Activated CD8-positive, alpha-beta memory T cell treated with anti-CD3 and anti-CD28 coated beads, Interleukin-2, amount 50 U/mL, for 4 hours (primary cell): ENCODE measurements around the gene SLC6A8.

Source experiments
- DNase-seq: peaks from one replicate; pipeline ENCODE4 v3.0.0-alpha.2; 2020

Gene SLC6A8

DNA sequence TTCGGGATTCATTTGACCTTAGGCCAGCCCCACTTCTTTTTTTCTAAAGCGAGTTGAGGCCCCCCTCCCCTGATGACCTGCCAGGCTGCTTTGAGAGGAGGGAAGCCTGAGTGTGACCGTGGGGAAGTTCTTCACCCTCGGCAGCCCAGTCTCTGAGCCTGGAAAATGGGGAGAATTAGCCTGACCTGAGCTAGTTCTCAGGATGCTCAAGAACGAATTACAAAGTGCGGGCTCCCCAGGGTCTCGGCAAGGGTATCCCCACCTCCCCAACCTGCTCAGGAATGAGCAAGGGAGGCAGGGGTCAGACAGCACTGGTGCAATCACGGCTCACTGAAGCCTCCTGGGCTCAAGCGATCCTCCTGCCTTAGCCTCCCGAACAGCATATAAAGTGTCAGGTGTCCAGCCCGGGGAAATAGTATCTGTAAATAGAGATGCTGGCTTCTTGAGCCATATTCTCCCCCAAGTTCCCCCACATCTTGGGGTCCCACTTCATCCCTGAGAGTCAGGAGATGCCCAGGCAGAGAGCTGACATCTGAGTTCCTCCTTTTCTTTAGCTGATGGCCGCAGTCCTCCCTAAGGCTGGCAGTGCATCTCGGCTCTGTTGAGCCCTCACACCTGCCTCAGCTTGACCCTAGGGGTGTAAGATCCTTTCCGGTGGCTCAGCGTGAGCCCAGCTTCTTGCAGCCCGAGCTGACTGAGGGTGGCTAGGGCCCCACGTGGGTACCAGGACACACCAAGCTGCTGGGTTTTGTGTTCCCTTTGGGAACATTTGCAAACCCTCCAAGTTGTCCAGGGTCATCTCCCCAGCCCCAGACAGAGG lies 39.2 kb upstream of the SLC6A8 start:
- DNase-seq, result no peak

DNA sequence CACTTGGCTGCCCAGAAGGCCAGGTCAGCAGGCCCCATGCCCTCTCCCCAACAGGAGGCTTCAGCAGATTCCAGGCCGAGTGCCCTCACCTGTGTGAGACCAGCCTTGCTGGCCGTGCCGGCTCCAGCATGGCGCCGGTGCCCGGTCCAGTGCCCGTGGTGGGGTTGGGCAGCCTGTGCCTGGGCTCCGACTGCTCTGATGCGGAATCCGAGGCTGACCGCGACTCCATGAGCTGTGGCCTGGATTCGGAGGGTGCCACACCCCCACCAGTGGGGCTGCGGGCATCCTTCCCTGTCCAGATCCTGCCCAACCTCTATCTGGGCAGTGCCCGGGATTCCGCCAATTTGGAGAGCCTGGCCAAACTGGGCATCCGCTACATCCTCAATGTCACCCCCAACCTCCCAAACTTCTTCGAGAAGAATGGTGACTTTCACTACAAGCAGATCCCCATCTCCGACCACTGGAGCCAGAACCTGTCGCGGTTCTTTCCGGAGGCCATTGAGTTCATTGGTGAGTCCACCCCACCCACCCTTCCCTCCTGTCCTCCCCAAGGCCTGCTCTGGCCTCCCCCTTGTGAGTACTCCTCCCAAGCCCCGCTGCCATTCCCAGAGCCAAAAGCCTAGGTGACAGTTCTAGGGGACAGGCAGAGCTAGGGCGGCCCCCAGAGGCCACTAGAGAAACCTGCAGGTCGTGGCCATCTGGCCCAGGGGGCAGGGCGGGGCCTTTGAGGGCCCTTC lies 38.4 kb upstream of the SLC6A8 start:
- DNase-seq, result peak; percentile 27

DNA sequence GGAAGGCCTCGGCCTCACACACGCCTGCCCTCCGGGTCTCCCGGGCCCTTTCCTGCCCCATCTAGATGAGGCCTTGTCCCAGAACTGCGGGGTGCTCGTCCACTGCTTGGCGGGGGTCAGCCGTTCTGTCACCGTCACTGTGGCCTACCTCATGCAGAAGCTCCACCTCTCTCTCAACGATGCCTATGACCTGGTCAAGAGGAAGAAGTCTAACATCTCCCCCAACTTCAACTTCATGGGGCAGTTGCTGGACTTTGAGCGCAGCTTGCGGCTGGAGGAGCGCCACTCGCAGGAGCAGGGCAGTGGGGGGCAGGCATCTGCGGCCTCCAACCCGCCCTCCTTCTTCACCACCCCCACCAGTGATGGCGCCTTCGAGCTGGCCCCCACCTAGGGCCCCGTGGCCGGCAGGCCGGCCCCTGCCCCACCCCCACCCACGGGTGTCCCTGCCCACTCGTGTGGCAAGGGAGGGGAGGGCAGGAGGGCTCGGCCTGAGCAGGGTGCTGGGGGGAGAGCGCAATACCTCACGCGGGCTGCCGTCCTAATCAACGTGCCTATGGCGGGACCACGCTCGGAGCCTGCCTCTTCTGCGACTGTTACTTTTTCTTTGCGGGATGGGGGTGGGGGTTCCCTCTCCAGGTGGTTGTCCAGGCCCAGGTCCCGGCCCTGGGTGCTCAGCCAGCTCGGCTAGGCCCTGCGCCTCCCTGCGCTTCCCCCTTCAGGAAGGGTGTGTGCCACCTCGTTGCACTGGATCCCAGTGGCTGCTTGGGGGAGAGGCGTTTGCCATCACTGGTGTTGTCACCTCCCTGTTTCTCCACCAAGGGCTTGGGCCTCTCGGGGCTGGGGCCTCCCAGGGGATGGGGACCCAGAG lies 37.6 kb upstream of the SLC6A8 start:
- DNase-seq, result no peak

DNA sequence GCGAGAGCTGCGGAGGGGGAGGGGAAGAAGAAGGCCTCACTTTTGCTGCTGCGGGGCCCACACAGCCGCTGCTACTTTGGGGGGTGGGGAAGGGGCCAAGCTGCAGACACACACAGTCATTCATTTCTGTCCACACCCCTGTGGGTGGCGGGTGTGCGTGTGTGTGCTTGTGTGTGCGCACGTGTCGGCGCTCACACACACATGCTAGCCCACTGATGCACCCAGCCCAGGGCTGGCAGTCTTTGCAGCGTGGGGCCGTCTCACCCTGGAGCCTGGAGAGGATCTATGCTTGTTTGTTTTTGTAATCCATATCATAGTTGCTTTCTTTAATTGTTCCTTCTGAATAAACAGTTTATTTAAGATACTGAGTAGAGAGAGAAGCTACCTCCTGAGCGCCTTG lies 36.8 kb upstream of the SLC6A8 start:
- DNase-seq, result no peak

DNA sequence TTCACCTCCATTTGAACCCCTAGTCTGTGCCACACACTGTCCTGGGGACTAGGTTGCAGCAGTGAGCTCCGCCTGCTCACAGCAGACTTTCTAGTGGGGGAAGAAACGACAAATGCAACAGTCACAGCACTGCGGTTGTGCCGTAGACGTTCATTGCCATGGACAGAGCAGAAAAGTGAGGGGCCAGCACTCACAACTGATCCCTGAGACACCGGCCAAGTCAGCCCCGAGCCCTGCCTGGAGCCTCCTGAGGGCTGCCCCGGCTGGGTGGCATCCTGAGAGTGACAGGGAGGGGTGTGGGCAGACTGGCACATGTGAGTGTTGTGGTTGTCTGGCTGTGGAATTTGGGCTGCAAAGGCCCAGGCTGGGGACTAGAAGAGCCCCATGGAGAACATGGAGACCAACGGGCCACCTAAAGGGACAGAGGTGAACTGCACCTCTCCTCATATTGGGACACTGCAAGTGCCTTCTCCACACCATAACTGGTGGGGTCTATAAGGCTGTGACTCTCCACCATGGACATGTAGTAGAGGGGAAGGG lies 36.1 kb upstream of the SLC6A8 start:
- peak; percentile 13 for DNase-seq

DNA sequence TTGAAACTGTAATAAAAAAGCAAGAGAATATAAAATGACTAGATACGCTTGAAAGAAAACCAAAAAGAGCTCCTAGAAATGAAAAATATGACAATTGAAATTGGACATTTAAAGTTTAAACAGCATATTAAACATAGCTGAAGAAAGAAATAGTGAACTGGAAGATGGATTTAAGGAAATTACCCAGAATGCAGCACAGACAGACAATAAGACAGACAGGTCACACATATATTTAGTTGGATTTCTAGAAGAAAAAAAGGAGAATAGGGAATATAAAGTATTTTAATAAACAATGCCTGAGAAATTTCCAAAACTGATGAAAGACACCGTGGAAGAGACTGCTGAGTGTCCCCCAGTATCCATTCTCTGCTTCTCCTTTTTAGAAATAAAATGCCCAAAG lies 34.2 kb upstream of the SLC6A8 start:
- DNase-seq, result no peak

DNA sequence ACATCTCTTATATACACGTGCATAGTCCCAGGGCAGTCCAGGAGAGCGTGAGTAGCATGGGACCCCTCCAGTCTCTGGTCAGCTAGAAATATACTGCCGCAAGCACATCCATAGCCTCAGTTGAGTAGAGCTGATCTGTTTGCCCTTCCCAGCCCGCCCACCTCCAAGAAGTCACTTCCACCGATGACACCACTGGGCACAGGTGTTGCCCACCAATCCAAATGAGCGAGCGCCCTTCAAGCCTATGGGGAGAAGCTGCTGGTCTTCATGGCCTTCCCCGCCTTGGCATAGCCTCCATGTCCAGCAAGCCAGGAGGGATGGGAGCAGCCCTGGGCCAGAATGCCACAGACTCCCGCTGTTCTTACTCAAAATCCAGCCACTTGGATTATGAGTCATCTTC lies 30.6 kb upstream of the SLC6A8 start:
- DNase-seq, result no peak

DNA sequence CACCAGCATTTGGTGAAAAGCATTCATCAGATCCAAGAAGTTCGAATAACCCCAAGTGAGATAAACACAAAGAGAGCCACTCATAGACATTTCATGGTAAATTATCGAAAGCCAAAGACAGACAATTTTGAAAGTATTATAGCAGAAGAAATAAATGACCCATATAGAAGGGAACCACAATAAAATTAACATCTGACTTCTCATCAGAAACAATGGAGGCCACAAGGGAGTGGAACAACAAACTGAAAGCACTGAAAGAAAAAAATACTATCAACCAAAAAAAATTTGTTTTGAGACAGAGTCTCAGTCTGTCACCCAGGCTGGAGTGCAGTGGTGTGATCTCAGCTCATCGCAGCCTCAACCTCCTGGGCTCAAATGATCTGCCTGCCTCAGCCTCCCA lies 28.5 kb upstream of the SLC6A8 start:
- DNase-seq, result no peak

DNA sequence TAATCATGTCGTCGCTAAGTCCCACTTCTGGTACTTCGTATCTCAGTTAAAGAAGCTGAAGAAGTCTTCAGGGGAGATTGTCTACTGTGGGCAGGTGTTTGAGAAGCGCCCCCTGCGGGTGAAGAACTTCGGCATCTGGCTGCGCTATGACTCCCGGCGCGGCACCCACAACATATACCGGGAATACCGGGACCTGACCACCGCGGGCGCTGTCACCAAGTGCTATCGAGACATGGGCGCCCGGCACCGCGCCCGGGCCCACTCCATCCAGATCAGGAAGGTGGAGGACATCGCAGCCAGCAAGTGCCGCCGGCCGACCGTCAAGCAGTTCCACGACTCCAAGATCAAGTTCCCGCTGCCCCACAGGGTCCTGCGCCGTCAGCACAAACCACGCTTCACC lies 25.5 kb upstream of the SLC6A8 start:
- peak; percentile 63 for DNase-seq

DNA sequence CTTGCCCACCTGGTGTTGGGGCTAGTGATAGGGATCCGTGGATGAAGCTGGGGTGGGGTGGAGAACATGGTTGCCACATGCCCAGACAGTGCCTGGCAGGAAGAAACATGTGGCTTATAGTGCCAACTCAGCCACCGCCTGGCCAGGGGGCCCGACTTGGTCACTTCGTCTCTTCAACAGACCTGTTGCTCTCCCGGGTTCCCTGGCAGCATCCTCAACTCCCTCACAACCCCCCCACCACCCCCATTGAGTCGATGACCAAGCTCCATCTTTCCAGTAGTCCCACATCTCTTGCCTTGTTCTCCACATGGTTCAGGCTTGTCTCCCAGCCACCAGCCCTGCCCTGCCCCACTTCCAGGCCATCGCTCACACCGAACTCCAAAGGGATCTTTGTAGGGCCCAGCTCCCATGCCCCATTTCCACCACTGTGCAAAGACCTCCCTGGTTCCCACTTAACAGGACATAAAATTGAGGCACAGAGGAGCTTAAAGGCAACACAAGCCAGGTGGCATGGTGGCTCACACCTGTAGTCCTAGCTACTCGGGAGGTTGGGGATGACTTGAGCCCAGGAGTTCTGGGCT lies 21.9 kb upstream of the SLC6A8 start:
- no peak for DNase-seq

DNA sequence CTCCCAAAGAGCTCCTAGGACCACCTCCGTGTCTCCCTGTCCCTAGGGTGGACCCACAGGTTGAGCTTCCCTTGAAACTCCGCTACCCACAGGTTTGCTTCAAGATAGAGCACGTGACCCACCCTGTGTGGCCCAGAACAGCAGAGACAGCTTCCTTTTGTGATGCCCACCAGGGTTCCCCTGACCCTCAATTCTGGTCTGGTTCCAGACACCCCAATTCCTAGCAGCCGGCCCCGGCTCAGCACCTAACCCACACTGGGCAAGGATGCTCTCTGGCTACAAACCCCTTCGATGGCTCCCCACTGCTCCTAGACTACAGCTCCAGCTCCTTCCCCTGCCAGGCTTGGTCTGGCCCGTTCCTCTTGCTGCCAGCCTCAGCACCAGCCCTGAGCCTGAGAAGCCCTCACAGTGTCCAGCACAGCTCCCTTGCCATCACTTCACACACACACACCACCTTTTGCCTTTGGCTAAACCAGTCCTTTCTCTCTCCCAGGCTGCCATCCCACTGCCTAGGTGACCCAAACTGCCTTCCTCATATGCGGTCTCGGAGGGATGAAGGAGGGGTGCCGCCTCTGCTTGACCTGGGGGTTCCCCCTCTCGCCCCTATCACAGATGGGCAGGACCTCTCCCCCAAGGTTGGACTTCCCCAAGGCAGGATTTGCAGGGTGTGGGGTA lies 20.3 kb upstream of the SLC6A8 start:
- DNase-seq, result no peak

DNA sequence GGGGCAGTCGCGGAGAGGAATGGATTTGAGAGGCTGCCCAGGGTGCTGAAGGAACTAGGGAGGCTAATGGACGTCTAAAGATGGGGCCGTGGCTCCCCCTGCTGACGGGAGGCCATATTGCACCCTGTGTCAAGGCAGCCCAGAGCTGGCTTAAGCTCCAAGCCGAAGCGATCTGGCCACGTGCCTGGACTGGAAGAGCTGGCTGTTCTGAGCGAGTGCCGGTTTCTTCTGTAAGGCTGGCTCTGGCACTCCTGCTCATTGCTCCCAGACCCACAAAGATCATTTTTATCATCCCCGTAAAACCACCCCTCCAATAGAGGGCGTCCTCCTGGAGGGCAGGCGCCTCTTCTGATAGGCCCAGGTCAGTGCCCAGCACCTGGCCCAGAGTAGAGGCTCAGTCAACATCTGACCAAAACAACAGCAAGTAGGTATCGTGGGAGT lies 19.8 kb upstream of the SLC6A8 start:
- peak; percentile 77 for DNase-seq

DNA sequence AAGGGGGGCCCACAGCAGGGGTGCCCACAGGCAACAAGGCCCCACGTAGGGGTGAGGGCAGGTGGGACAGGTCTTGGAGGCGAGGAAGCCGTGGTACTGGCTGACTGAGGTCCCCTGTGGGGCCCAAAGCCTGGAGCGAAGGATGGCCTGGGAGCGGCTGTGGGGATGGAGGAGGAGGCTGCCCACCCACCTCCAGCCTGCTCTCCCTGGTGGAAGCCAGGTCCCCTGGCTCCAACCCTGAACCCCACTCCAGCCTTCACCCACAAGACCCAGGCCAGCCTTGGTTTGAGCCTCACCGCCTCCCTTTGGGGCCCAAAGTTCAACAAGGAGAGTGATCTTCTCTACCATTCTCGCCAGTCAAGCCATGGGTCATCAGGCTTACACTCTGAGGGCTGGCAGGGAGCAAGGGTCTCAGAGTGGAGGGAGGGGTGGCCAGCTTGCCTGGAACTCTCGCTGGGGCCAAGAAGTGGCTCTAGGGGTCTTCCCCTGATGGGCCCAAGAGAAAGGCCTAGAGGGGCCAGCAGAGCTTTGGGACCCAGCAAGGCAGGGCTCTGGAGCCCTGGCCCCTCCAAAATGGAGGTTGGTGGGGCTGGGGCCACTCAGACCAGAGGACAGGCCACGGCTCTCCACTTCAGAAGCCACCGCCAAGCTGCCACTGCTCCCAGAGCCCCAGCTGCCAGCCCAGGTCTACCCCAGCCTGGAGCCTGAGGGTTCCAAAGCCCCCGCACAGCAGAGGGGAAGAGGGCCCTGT lies 19.1 kb upstream of the SLC6A8 start:
- no peak for DNase-seq

DNA sequence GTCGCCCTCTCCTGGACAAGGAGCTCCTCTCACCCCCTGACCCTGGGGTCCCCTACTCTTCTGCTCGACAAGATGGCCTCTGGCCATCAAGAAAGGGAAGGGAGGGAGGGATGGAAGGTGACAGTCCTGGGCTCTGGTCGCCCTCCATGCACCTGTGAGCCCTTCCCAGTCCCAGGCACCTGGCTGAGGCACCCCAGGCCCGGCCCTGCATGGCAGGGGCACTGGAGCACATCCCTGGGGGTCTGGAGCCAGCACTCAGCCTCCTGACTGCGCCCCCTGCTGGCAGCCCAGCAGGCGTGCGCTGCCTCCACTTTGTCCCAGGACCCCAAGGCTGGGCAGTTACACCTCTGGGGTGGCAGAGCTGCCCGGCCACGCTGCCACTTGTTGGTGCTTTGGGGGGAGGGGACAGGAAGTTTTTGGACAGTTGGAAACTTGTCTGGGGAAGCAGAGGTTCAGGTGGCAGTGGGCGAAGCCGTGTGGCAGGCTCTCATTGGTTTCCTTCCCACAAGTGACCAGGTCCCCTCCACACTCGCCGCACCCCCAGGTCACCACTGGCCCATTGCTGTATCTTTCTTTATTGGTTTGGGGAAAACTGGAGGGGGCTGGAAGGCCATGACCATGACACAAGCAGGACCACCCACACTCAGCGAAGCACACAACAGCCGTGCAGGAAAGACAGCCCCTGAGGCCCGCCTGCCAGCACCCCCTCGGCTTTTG lies 18.4 kb upstream of the SLC6A8 start:
- peak; percentile 47 for DNase-seq

DNA sequence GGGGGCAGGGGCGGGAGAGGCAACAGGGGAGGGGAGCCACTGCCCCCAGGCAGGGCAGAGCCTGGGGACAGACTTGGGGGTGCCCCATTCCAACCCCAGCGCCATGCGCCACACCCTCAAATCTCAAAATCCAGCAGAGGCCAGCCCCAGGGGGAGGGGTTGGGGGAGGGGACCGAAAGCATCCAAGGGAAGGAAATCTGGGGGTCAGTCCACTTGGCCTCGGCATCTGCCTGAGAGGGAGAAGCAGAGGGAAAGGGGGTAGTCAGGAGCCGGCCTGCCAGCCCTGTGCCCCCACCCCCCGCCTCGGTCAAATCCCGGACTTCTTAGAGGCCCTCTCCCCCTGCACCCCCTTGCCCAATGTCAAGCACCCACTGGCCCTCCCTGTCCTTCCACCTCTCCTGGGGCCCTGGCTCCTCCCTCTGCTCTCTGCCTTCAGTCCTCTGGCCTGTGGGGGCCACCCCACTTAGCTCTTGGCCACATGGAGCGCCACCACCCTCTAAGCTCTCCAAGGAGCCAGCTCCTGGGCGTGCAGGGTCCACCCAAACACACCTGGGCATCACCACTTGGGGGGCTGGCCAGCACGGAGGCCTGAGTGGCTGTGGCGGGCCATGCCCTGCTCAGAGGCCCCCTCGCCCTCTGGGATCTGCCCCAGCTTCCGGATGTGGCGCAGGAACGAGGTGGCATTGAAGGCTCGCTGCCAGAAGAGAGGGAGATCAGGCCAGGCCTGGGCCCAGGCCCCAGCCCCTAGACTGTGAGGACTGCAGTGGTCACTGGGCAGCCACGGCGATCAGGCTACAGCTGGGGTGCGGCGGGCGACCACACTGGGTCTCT lies 17.6 kb upstream of the SLC6A8 start:
- no peak for DNase-seq

DNA sequence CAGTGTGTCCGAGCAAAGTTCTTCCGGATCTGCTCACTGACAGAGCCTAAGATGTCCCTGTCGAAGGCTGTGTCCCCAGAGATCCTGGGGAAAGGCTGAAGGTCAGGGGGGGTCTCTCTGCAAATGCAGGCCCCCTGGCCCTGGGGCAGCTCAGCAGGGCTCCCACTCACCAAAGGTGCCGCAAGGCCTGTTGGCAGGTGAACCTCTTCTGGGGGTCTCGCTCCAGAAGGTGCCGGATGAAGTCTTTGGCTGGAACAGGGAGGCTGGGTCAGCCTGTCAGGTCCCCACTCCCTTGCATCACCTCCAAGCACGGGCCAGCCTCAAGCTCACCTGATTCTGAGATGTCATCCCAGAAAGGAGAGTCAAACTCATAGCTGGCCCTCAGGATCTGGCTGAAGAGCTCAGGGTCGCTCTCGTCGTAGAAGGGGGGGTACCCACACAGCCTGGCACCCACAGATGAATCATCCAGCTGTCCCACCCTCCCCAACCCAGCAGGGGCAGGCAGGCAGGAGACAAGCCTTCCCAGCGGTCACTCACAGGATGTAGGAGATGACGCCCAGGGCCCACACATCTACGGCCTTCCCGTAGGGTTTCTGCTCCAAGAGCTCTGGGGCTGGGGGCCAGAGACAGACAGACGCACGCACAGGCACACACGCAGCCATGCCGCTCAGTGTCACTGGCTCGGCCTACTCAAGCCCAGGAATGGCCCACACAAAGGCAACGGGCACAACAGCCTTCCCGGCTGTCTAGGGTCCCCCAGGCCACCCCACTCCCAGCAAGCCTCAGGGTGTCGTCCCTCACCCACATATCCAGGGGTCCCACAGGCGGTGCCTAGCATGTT lies 16.8 kb upstream of the SLC6A8 start:
- no peak for DNase-seq

DNA sequence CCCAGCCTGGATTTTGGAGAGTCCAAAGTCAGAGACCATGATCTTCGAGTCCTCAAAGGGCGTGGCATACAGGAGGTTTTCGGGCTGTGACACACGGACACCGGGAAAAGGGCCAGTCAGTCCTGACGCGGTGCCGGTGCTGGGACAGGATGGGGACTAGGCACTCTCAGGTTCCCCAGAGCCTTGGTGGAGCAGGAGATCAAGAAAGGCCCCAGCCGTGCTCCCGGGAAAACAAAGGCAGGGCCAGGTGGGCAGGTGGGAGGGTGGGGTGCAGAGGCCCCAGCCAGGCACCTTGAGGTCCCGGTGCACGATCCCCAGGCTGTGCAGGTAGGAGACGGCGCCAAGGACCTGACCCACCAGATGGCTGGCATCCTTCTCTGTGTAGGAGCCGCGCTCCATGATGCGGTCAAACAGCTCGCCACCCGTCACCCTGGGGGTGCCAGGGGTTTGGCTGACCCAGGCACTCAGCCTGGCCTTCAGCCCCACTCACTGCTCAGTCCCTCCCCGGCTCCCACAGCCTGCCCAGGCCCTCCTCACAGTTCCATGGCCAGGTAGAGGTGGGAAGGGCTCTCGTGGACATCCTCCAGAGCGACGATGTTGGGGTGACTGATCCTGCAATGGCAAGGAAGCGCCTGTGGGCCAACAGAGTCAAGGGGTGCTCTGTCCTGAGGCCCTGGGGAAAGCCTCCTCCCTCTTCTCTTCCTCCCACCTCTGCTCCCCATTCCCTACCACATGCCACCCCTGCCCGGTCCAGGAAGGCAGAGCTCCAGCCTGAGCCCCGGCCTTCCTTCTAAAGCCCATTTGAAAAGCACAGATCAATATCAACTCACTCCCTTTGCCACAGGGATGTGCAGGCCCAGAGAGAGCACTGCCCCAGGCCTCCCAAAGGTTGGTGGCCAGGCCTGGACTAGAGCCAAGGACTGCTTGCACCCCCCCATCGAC lies 15.9 kb upstream of the SLC6A8 start:
- no peak for DNase-seq
